Loucy (cell line): ENCODE measurements around the gene GADD45G.

Experiments
- H2AFZ ChIP-seq: fragments of 200-600 bp; sonication (generic); 2 replicates; pipeline ENCODE4 v1.6.0; 2016; ENCODE audit warnings: antibody characterized with exemption, mild to moderate bottlenecking, low read length, moderate library complexity
- H3F3A ChIP-seq: fragments of 200-600 bp; 2 replicates; pipeline ENCODE4 v1.6.0; 2016; ENCODE audit warnings: antibody characterized with exemption, low read depth, mild to moderate bottlenecking
- H3K27me3 ChIP-seq: fragments of 200-600 bp; sonication (generic); 2 replicates; pipeline ENCODE4 v1.6.1; 2014; ENCODE audit warnings: low read length, mild to moderate bottlenecking; ENCODE audit not compliant: insufficient read depth, poor library complexity, severe bottlenecking
- H3K36me3 ChIP-seq: fragments of 200-600 bp; sonication (generic); 2 replicates; pipeline ENCODE4 v1.6.1; 2016; ENCODE audit warnings: low read length; ENCODE audit not compliant: insufficient read depth
- H3K4me1 ChIP-seq: fragments of 200-600 bp; sonication (generic); 2 replicates; pipeline ENCODE4 v1.5.1; 2014; ENCODE audit warnings: low read length, mild to moderate bottlenecking; ENCODE audit not compliant: insufficient read depth, poor library complexity, severe bottlenecking
- H3K4me2 ChIP-seq: fragments of 200-600 bp; sonication (generic); 2 replicates; pipeline ENCODE4 v1.6.0; 2014; ENCODE audit warnings: antibody characterized with exemption, low read length, low read depth, mild to moderate bottlenecking; ENCODE audit not compliant: poor library complexity, severe bottlenecking
- H3K4me3 ChIP-seq: fragments of 200-600 bp; sonication (generic); 2 replicates; pipeline ENCODE4 v1.5.1; 2014; ENCODE audit warnings: low read length, mild to moderate bottlenecking, mixed read lengths; ENCODE audit not compliant: poor library complexity, severe bottlenecking
- H3K79me2 ChIP-seq: fragments of 200-600 bp; sonication (generic); 2 replicates; pipeline ENCODE4 v1.6.1; 2014; ENCODE audit warnings: low read length; ENCODE audit not compliant: insufficient read depth
- H3K9ac ChIP-seq: fragments of 200-600 bp; sonication (generic); 2 replicates; pipeline ENCODE4 v1.6.0; 2014; ENCODE audit warnings: mild to moderate bottlenecking, low read depth, low read length, moderate library complexity; ENCODE audit not compliant: poor library complexity, severe bottlenecking
- H3K9me2 ChIP-seq: fragments of 200-600 bp; sonication (generic); replicated peaks from 2 replicates; pipeline ENCODE4 v1.6.1; 2016; ENCODE audit warnings: low read depth, low read length, mixed read lengths
- H3K9me3 ChIP-seq: fragments of 200-600 bp; sonication (generic); 2 replicates; pipeline ENCODE4 v1.6.1; 2014; ENCODE audit warnings: mild to moderate bottlenecking, antibody characterized with exemption, low read length, low read depth; ENCODE audit not compliant: insufficient read depth
- H4K20me1 ChIP-seq: fragments of 200-600 bp; sonication (generic); 2 replicates; pipeline ENCODE4 v1.6.0; 2014; ENCODE audit warnings: antibody characterized with exemption, low read length, mild to moderate bottlenecking; ENCODE audit not compliant: insufficient read depth, poor library complexity, severe bottlenecking
- CTCF ChIP-seq: fragments of 200-600 bp; sonication (generic); conservative IDR thresholded peaks from 2 replicates; pipeline ENCODE4 v1.5.1; 2014; ENCODE audit warnings: mild to moderate bottlenecking, antibody characterized with exemption, low read length
- EZH2phosphoT487 ChIP-seq: fragments of 200-600 bp; IDR thresholded peaks from 2 replicates; pipeline ENCODE4 v1.6.1; 2018; ENCODE audit warnings: antibody characterized with exemption, mild to moderate bottlenecking, moderate library complexity, borderline replicate concordance

Gene GADD45G

GRCh38 chr9:89563571-89564345 lies 41.1 kb upstream of the GADD45G start:
- Histone ChIP-seq H3F3A (no peaks in the 10 kb centered on the region), H3K9ac (no peak overlapping the region), H3K36me3 (no peaks in the 10 kb centered on the region), H3K4me3 (no peak overlapping the region), H3K9me2 (no peaks in the 10 kb centered on the region), H3K4me2 (no peak overlapping the region), H4K20me1 (no peaks in the 10 kb centered on the region), H3K79me2 (no peaks in the 10 kb centered on the region), H3K4me1 (peaks cover 15% of the 10 kb centered on the region), H3K27me3 (no peaks in the 10 kb centered on the region), H2AFZ (no peak overlapping the region), H3K9me3 (no peaks in the 10 kb centered on the region)
- TF ChIP-seq CTCF (no peak), EZH2phosphoT487 (no peak)

GRCh38 chr9:89564346-89564878 lies 40.4 kb upstream of the GADD45G start:
- no peaks in the 10 kb centered on the region for H3K9me2 ChIP-seq
- H2AFZ ChIP-seq: no peak overlapping the region
- H3F3A ChIP-seq: no peaks in the 10 kb centered on the region
- H3K36me3 ChIP-seq: no peaks in the 10 kb centered on the region
- H3K4me3 ChIP-seq: no peak overlapping the region
- no peaks in the 10 kb centered on the region for H4K20me1 ChIP-seq
- TF ChIP-seq CTCF: peak; percentile 44
- TF ChIP-seq EZH2phosphoT487: no peak
- H3K27me3 ChIP-seq: no peaks in the 10 kb centered on the region
- no peaks in the 10 kb centered on the region for H3K9me3 ChIP-seq
- peaks cover 12% of the 10 kb centered on the region for H3K4me1 ChIP-seq
- H3K9ac ChIP-seq: no peak overlapping the region
- no peaks in the 10 kb centered on the region for H3K79me2 ChIP-seq
- H3K4me2 ChIP-seq: no peak overlapping the region

GRCh38 chr9:89567649-89568048 lies 37.2 kb upstream of the GADD45G start:
- Histone ChIP-seq H4K20me1 (no peaks in the 10 kb centered on the region), H2AFZ (no peak overlapping the region)
- no peak for TF ChIP-seq CTCF
- no peak for TF ChIP-seq EZH2phosphoT487

More at GRCh38 chr9:89567649-89568048, 37.2 kb upstream of the GADD45G start:
- Histone ChIP-seq H3K4me1 (peaks cover 5% of the 10 kb centered on the region), H3K4me2 (no peak overlapping the region), H3F3A (no peaks in the 10 kb centered on the region), H3K79me2 (no peaks in the 10 kb centered on the region), H3K36me3 (no peaks in the 10 kb centered on the region), H3K9me3 (no peaks in the 10 kb centered on the region), H3K4me3 (no peak overlapping the region), H3K9ac (no peak overlapping the region), H3K9me2 (no peaks in the 10 kb centered on the region), H3K27me3 (no peaks in the 10 kb centered on the region)
